Lower leg skin (tissue), 3 donors: ENCODE results near the gene OVCA2.

Experiments used
- POLR2A ChIP-seq, 2 donors: fragments of 450-650 bp; IDR thresholded peaks; one replicate each; pipeline ENCODE4 v1.6.1; 2016 to 2017; ENCODE audit warnings: antibody characterized with exemption in 2 of 2, mild to moderate bottlenecking in 1 of 2, moderate library complexity in 1 of 2
- TF ChIP-seq, protein P1 (sequence below), 3 donors: fragments of 450-650 bp; IDR thresholded peaks; one replicate each; pipeline ENCODE4 v1.5.1; 2016; ENCODE audit warnings: antibody characterized with exemption in 3 of 3, mild to moderate bottlenecking in 3 of 3, moderate library complexity in 2 of 3

DNA sequence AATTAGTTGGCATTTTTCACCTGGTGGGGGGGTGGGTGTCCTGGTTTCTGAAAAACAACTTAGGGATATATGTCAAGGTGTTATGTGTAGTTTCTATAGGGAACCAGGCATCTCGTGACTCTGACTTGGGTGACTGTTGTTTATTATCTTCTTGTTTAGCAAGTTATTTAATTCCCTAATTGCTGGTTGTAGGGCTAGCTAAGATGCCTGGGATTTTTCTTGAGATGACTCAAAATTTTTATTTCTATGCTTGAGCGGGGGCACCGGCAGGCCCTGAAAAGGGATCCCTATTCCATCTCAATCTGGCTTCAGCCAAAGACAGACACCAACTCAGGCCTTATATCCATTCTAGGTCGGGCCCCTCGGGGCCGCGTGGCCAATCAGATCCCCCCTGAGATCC lies 8.7 kb upstream of the OVCA2 start:
- TF ChIP-seq POLR2A (IDR thresholded peaks at IDR 0.05): no peak
- TF ChIP-seq, protein P1, sequence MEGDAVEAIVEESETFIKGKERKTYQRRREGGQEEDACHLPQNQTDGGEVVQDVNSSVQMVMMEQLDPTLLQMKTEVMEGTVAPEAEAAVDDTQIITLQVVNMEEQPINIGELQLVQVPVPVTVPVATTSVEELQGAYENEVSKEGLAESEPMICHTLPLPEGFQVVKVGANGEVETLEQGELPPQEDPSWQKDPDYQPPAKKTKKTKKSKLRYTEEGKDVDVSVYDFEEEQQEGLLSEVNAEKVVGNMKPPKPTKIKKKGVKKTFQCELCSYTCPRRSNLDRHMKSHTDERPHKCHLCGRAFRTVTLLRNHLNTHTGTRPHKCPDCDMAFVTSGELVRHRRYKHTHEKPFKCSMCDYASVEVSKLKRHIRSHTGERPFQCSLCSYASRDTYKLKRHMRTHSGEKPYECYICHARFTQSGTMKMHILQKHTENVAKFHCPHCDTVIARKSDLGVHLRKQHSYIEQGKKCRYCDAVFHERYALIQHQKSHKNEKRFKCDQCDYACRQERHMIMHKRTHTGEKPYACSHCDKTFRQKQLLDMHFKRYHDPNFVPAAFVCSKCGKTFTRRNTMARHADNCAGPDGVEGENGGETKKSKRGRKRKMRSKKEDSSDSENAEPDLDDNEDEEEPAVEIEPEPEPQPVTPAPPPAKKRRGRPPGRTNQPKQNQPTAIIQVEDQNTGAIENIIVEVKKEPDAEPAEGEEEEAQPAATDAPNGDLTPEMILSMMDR (IDR thresholded peaks at IDR 0.05): no peak
